NCI-H1092 (cell line): ENCODE measurements around the gene AUNIP.

Experiments used
- DNase-seq: peaks from one replicate; lab custom pipeline; 2025; lab: John Stamatoyannopoulos, UW

The AUNIP gene

GRCh38 chr1:25858906-25859789 is at the start of gene AUNIP:
AUNIP (minus strand) TSS chr1:25859457; CDS start chr1:25859357, 100 bp downstream.
- DNase-seq, result peak; percentile 74

- no peak for DNase-seq
Observed at GRCh38 chr1:25909040-25909439, 49.8 kb upstream of the AUNIP start.

GRCh38 chr1:25908161-25908560 is 48.9 kb upstream of the AUNIP start:
- DNase-seq, result no peak

GRCh38 chr1:25907601-25908000 is 48.3 kb upstream of the AUNIP start:
- no peak for DNase-seq

GRCh38 chr1:25906644-25907300 is 47.5 kb upstream of the AUNIP start:
- peak; percentile 70 for DNase-seq

GRCh38 chr1:25905680-25906643 is 46.7 kb upstream of the AUNIP start, which contains the start of gene STMN1:
STMN1 (minus strand) TSS chr1:25906419; CDS start chr1:25904676, 1,743 bp downstream.
- peak; percentile 96 for DNase-seq

- DNase-seq, result peak; percentile 97
Observed at GRCh38 chr1:25904943-25905679, 45.9 kb upstream of the AUNIP start.

GRCh38 chr1:25903986-25904385 is 44.7 kb upstream of the AUNIP start:
- DNase-seq, result no peak

GRCh38 chr1:25902462-25902861 is 43.2 kb upstream of the AUNIP start:
- no peak for DNase-seq

GRCh38 chr1:25900219-25900618 is 41.0 kb upstream of the AUNIP start:
- DNase-seq, result no peak

GRCh38 chr1:25899792-25900191 is 40.5 kb upstream of the AUNIP start:
- no peak for DNase-seq

GRCh38 chr1:25898223-25899015 is 39.2 kb upstream of the AUNIP start:
- no peak for DNase-seq

GRCh38 chr1:25897754-25898153 is 38.5 kb upstream of the AUNIP start:
- no peak for DNase-seq

GRCh38 chr1:25896266-25896665 is 37.0 kb upstream of the AUNIP start:
- DNase-seq, result peak; percentile 24

- peak; percentile 88 for DNase-seq
Observed at GRCh38 chr1:25895365-25895990, 36.2 kb upstream of the AUNIP start.

- DNase-seq, result no peak
Observed at GRCh38 chr1:25893116-25893515, 33.9 kb upstream of the AUNIP start.

- no peak for DNase-seq
Observed at GRCh38 chr1:25891606-25892005, 32.3 kb upstream of the AUNIP start.

GRCh38 chr1:25890239-25891034 is 31.2 kb upstream of the AUNIP start:
- no peak for DNase-seq

GRCh38 chr1:25889470-25889869 is 30.2 kb upstream of the AUNIP start:
- DNase-seq, result peak; percentile 91
